Activated naive CD4-positive, alpha-beta T cell treated with anti-CD3 and anti-CD28 coated beads, Interleukin-2, amount 10 ng/mL, durations not matched to agents 7 days and 5 days (primary cell): ENCODE measurements around the gene GGT7.
"Not testable (repeated sequence)": the region's sequence is repeated elsewhere in the genome, so short reads cannot be mapped to it uniquely, and the experiment has no call there.

Source experiments
- CTCF ChIA-PET: fragments of 350-600 bp; sonication (Branson Sonifier 250); formaldehyde crosslinking; loops from one replicate; lab custom pipeline; 2021; ENCODE audit warnings: antibody characterized with exemption; lab: Charles Lee
- DNase-seq: peaks from one replicate; pipeline ENCODE4 v3.0.0-alpha.2; 2020
- H3K27ac Mint-ChIP-seq: one replicate; pipeline ENCODE4 v1.8.0; 2021; ENCODE audit warnings: mild to moderate bottlenecking, moderate library complexity, mixed read lengths
- H3K27me3 Mint-ChIP-seq: one replicate; pipeline ENCODE4 v1.8.0; 2021; ENCODE audit warnings: mild to moderate bottlenecking, mixed read lengths
- H3K36me3 Mint-ChIP-seq: one replicate; pipeline ENCODE4 v1.8.0; 2021; ENCODE audit warnings: mixed read lengths
- H3K4me1 Mint-ChIP-seq: one replicate; pipeline ENCODE4 v1.8.0; 2021; ENCODE audit warnings: mixed read lengths
- H3K4me3 Mint-ChIP-seq: one replicate; pipeline ENCODE4 v1.8.0; 2021; ENCODE audit warnings: mild to moderate bottlenecking, moderate library complexity, mixed read lengths
- H3K9me3 Mint-ChIP-seq: one replicate; pipeline ENCODE4 v1.8.0; 2021; ENCODE audit warnings: mixed read lengths

The GGT7 gene

GRCh38 chr20:34892671-34893070, 20.0 kb upstream of the GGT7 start:
- H3K4me3 Mint-ChIP-seq, result no peak overlapping the region
- DNase-seq, result no peak
- no peaks in the 10 kb centered on the region for H3K9me3 Mint-ChIP-seq
- H3K27ac Mint-ChIP-seq, result no peak overlapping the region
- peaks cover 46% of the 10 kb centered on the region for H3K4me1 Mint-ChIP-seq
- CTCF ChIA-PET, result interaction anchor here (3.9 kb wide), 1 partner anchor 19 kb away, joined by 20 read pairs; the partner anchor contains the start of gene GGT7
- peaks cover 29% of the 10 kb centered on the region for H3K36me3 Mint-ChIP-seq
- no peaks in the 10 kb centered on the region for H3K27me3 Mint-ChIP-seq

GRCh38 chr20:34891166-34892062, 18.8 kb upstream of the GGT7 start:
- Mint-ChIP-seq H3K4me3 (no peak overlapping the region), H3K4me1 (peaks cover 46% of the 10 kb centered on the region), H3K27ac (peak overlapping the region; percentile 59), H3K9me3 (no peaks in the 10 kb centered on the region), H3K27me3 (no peaks in the 10 kb centered on the region), H3K36me3 (peaks cover 27% of the 10 kb centered on the region)
- peak; percentile 26 for DNase-seq
- CTCF ChIA-PET, result interaction anchor here (0.9 to 3.9 kb wide), 3 partner anchors 11 to 51 kb away, joined by 3 to 20 read pairs (median 3); partner anchors contain the start of gene GGT7

GRCh38 chr20:34888468-34888867, 15.8 kb upstream of the GGT7 start:
- Mint-ChIP-seq H3K27me3 (no peaks in the 10 kb centered on the region), H3K36me3 (peaks cover 41% of the 10 kb centered on the region), H3K4me3 (no peak overlapping the region), H3K27ac (peak overlapping the region; percentile 1), H3K4me1 (peaks cover 43% of the 10 kb centered on the region), H3K9me3 (no peaks in the 10 kb centered on the region)
- no peak for DNase-seq
- CTCF ChIA-PET, result interaction anchor here (0.6 to 0.7 kb wide), 2 partner anchors 67 to 212 kb away, joined by 3 to 4 read pairs; partner anchors contain the start of genes GSS and MYH7B

- CTCF ChIA-PET, result interaction anchor here (0.5 to 1.0 kb wide), 2 partner anchors 12 to 696 kb away, joined by 3 to 4 read pairs; no protein-coding TSS in a partner anchor
- Mint-ChIP-seq H3K4me3 (no peak overlapping the region), H3K9me3 (no peaks in the 10 kb centered on the region), H3K27ac (no peak overlapping the region), H3K36me3 (peaks cover 47% of the 10 kb centered on the region), H3K27me3 (no peaks in the 10 kb centered on the region), H3K4me1 (peaks cover 45% of the 10 kb centered on the region)
- no peak for DNase-seq
Measured at GRCh38 chr20:34887023-34887422, 14.4 kb upstream of the GGT7 start.

- no peak overlapping the region for H3K27ac Mint-ChIP-seq
- CTCF ChIA-PET, result interaction anchor here (0.9 kb wide), 1 partner anchor 10 kb away, joined by 5 read pairs; the partner anchor contains the start of gene ACSS2
- H3K36me3 Mint-ChIP-seq, result peaks cover 47% of the 10 kb centered on the region
- DNase-seq, result no peak
- no peaks in the 10 kb centered on the region for H3K9me3 Mint-ChIP-seq
- no peak overlapping the region for H3K4me3 Mint-ChIP-seq
- peaks cover 42% of the 10 kb centered on the region for H3K4me1 Mint-ChIP-seq
- H3K27me3 Mint-ChIP-seq, result no peaks in the 10 kb centered on the region
Measured at GRCh38 chr20:34886122-34886521, 13.5 kb upstream of the GGT7 start.

GRCh38 chr20:34884260-34884659, 11.6 kb upstream of the GGT7 start:
- H3K4me3 Mint-ChIP-seq, result no peak overlapping the region
- no peak for DNase-seq
- H3K36me3 Mint-ChIP-seq, result peaks cover 39% of the 10 kb centered on the region
- H3K27ac Mint-ChIP-seq, result no peak overlapping the region
- H3K27me3 Mint-ChIP-seq, result no peaks in the 10 kb centered on the region
- H3K4me1 Mint-ChIP-seq, result peaks cover 28% of the 10 kb centered on the region
- CTCF ChIA-PET, result no interaction called here
- no peaks in the 10 kb centered on the region for H3K9me3 Mint-ChIP-seq

- Mint-ChIP-seq H3K4me3 (no peak overlapping the region), H3K4me1 (peaks cover 30% of the 10 kb centered on the region), H3K36me3 (peaks cover 42% of the 10 kb centered on the region), H3K9me3 (no peaks in the 10 kb centered on the region), H3K27me3 (no peaks in the 10 kb centered on the region), H3K27ac (no peak overlapping the region)
- CTCF ChIA-PET, result interaction anchor here (1.5 kb wide), 1 partner anchor 9 kb away, joined by 7 read pairs; no protein-coding TSS in a partner anchor
- DNase-seq, result no peak
Measured at GRCh38 chr20:34883809-34884208, 11.2 kb upstream of the GGT7 start.

GRCh38 chr20:34883087-34883688, 10.5 kb upstream of the GGT7 start:
- no peak for DNase-seq
- H3K4me1 Mint-ChIP-seq, result peaks cover 30% of the 10 kb centered on the region
- H3K4me3 Mint-ChIP-seq, result no peak overlapping the region
- no peaks in the 10 kb centered on the region for H3K27me3 Mint-ChIP-seq
- CTCF ChIA-PET, result interaction anchor here (1.0 to 1.5 kb wide), 2 partner anchors 9 to 73 kb away, joined by 3 to 7 read pairs; partner anchors contain the start of genes GSS and MYH7B
- peaks cover 37% of the 10 kb centered on the region for H3K36me3 Mint-ChIP-seq
- H3K9me3 Mint-ChIP-seq, result no peaks in the 10 kb centered on the region
- peak overlapping the region; percentile 50 for H3K27ac Mint-ChIP-seq

- Mint-ChIP-seq H3K9me3 (no peaks in the 10 kb centered on the region), H3K27me3 (no peaks in the 10 kb centered on the region), H3K27ac (no peak overlapping the region), H3K36me3 (peaks cover 34% of the 10 kb centered on the region), H3K4me3 (no peak overlapping the region), H3K4me1 (peaks cover 39% of the 10 kb centered on the region)
- no peak for DNase-seq
- CTCF ChIA-PET, result no interaction called here
Measured at GRCh38 chr20:34881689-34882088, 9.0 kb upstream of the GGT7 start.

GRCh38 chr20:34880971-34881370, 8.3 kb upstream of the GGT7 start:
- peaks cover 30% of the 10 kb centered on the region for H3K36me3 Mint-ChIP-seq

GRCh38 chr20:34880215-34880850, 7.7 kb upstream of the GGT7 start:
- Mint-ChIP-seq H3K27me3 (no peaks in the 10 kb centered on the region), H3K4me3 (no peak overlapping the region), H3K27ac (no peak overlapping the region), H3K36me3 (peaks cover 27% of the 10 kb centered on the region), H3K9me3 (no peaks in the 10 kb centered on the region), H3K4me1 (peaks cover 49% of the 10 kb centered on the region)
- CTCF ChIA-PET, result interaction anchor here (1.3 kb wide), 1 partner anchor 10 kb away, joined by 4 read pairs; no protein-coding TSS in a partner anchor
- no peak for DNase-seq

More at GRCh38 chr20:34880971-34881370, 8.3 kb upstream of the GGT7 start:
- CTCF ChIA-PET, result interaction anchor here (1.3 kb wide), 1 partner anchor 9 kb away, joined by 4 read pairs; no protein-coding TSS in a partner anchor
- H3K27ac Mint-ChIP-seq, DNase-seq, H3K27me3 Mint-ChIP-seq, H3K4me3 Mint-ChIP-seq, H3K9me3 Mint-ChIP-seq: not testable (repeated sequence)
- peaks cover 43% of the 10 kb centered on the region for H3K4me1 Mint-ChIP-seq

- peaks cover 67% of the 10 kb centered on the region for H3K4me1 Mint-ChIP-seq
- CTCF ChIA-PET, result interaction anchor here (0.6 to 4.9 kb wide), 11 partner anchors 9 to 220 kb away, joined by 3 to 134 read pairs (median 5); partner anchors contain the start of genes GSS and MYH7B
- DNase-seq, result peak; percentile 100
- peaks cover 4% of the 10 kb centered on the region for H3K36me3 Mint-ChIP-seq
- H3K9me3 Mint-ChIP-seq, result no peaks in the 10 kb centered on the region
- H3K27ac Mint-ChIP-seq, result peak within 1 kb of the TSS; percentile 94
- peak within 1 kb of the TSS; percentile 95 for H3K4me3 Mint-ChIP-seq
- peaks cover 10% of the 10 kb centered on the region for H3K27me3 Mint-ChIP-seq
Measured at GRCh38 chr20:34876406-34877282, 4.0 kb upstream of the GGT7 start, which contains the start of gene ACSS2. Gene ACSS2 (plus strand): TSS chr20:34876612. CDS start chr20:34876646, 34 bp downstream.
